ENCODE results near the gene TAS2R38.

TAS2R38 gene

GRCh38 chr7:141976524-141977245 is 3.1 kb upstream of the TAS2R38 start:
- H3K27ac ChIP-seq: no peak overlapping the region
- TF ChIP-seq CTCF (IDR thresholded peaks at IDR 0.05) (peak; percentile 11), ZFX (IDR thresholded peaks at IDR 0.05; ENCODE audit: borderline replicate concordance) (no peak)

GRCh38 chr7:141975806-141976523 is 2.4 kb upstream of the TAS2R38 start:
- no peak overlapping the region for H3K27ac ChIP-seq
- no peak for TF ChIP-seq ZFX (IDR thresholded peaks at IDR 0.05; ENCODE audit: borderline replicate concordance)
- peak; percentile 100 for TF ChIP-seq CTCF (IDR thresholded peaks at IDR 0.05)

GRCh38 chr7:141974831-141975230 is 1.3 kb upstream of the TAS2R38 start:
- H3K27ac ChIP-seq: no peak overlapping the region
- peak; percentile 48 for TF ChIP-seq CTCF (IDR thresholded peaks at IDR 0.05)
- no peak for TF ChIP-seq ZFX (IDR thresholded peaks at IDR 0.05; ENCODE audit: borderline replicate concordance)

- no peak overlapping the region for H3K27ac ChIP-seq
- no peak for TF ChIP-seq ZFX (IDR thresholded peaks at IDR 0.05; ENCODE audit: borderline replicate concordance)
- TF ChIP-seq CTCF (IDR thresholded peaks at IDR 0.05): no peak
These were observed 12.7 kb downstream of the TAS2R38 start for GRCh38 chr7:141960687-141961422.

- no peak for TF ChIP-seq ZFX (IDR thresholded peaks at IDR 0.05; ENCODE audit: borderline replicate concordance)
- TF ChIP-seq CTCF (IDR thresholded peaks at IDR 0.05): no peak
- no peak overlapping the region for H3K27ac ChIP-seq
These were observed 17.5 kb downstream of the TAS2R38 start for GRCh38 chr7:141956084-141956483.

GRCh38 chr7:141954334-141954733 is 19.2 kb downstream of the TAS2R38 start:
- no peak for TF ChIP-seq CTCF (IDR thresholded peaks at IDR 0.05)
- no peak for TF ChIP-seq ZFX (IDR thresholded peaks at IDR 0.05; ENCODE audit: borderline replicate concordance)

More at GRCh38 chr7:141954334-141954733, 19.2 kb downstream of the TAS2R38 start:
- no peak overlapping the region for H3K27ac ChIP-seq
